ENCODE data around the gene HES4. TPM values are rescaled to one million over a fixed set of nuclear protein-coding genes. Genes with fewer than 3 reads are reported as not detected.

The HES4 gene
- polyA plus RNA-seq, 1 experiment = 0.68 TPM

DNA sequence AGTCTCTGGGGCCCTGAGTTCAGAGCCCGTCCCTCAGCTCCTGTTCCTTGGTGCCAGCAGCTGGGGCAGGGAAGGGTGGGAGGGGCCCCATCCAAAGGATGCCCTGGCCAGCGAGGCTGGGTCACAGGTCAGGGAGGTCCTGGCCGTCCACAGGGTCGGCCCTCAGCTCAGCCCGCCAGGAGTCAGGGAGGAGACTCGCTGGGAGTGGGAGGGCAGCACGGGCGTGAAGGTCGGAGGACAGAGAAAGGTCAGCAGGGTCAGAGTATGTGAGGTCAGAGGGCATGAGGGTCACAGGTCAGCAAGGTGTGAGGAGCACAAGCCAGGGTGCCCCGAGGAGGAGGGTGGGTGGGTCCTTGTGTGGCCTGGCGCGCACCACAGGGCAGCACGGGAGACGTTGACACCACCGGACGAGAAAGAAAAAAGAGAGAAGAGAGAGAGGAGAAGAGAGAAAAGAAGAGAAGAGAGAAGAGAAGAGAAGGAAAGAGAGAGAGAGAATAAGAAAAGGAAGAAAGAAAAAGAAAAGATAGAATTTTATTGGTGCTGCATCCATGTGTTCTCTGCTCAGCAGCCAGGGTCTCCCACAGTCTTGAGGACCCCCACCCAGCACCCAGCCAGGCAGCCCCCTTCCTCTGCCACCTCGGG is 25.1 kb downstream of the HES4 start:
- ChIA-PET CTCF (interaction anchor here (0.6 to 2.2 kb wide), 2 partner anchors 70 to 76 kb away, joined by 3 to 14 read pairs; no protein-coding TSS in a partner anchor), POLR2A (interaction anchor here (2.1 kb wide), 1 partner anchor 8 kb away, joined by 6 read pairs; the partner anchor contains the start of gene PLEKHN1)
- H3K27ac ChIP-seq (ENCODE audit: low read depth, low read length) = no peak overlapping the region
- TF ChIP-seq, protein P1, sequence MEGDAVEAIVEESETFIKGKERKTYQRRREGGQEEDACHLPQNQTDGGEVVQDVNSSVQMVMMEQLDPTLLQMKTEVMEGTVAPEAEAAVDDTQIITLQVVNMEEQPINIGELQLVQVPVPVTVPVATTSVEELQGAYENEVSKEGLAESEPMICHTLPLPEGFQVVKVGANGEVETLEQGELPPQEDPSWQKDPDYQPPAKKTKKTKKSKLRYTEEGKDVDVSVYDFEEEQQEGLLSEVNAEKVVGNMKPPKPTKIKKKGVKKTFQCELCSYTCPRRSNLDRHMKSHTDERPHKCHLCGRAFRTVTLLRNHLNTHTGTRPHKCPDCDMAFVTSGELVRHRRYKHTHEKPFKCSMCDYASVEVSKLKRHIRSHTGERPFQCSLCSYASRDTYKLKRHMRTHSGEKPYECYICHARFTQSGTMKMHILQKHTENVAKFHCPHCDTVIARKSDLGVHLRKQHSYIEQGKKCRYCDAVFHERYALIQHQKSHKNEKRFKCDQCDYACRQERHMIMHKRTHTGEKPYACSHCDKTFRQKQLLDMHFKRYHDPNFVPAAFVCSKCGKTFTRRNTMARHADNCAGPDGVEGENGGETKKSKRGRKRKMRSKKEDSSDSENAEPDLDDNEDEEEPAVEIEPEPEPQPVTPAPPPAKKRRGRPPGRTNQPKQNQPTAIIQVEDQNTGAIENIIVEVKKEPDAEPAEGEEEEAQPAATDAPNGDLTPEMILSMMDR (IDR thresholded peaks at IDR 0.05; ENCODE audit: low read depth, low read length) = no peak
- peaks cover 15% of the 10 kb centered on the region; the same call in 1 of the 2 replicates for H3K9me3 ChIP-seq (ENCODE audit: control insufficient read depth, insufficient read depth, low read length)
- H3K27me3 ChIP-seq (ENCODE audit: control insufficient read depth, insufficient read depth, low read length) = peaks cover 26% of the 10 kb centered on the region
- no peak overlapping the region for H3K4me3 ChIP-seq (ENCODE audit: low read depth, low read length)
- no peak for DNase-seq (ENCODE audit: low read depth, low spot score)

DNA sequence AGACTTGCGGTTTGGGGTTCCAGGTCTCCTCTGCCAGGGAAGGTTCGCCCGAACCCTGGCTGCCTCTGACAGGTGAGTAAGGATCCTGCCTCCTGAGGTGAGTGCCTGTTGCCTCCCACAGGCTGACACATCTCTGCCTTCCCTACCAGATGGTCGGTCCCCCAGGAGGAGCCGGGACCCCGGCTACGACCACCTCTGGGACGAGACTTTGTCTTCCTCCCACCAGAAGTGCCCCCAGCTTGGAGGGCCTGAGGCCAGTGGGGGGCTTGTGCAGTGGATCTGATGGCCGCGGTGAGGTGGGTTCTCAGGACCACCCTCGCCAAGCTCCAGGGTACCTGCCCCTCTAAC is 25.6 kb downstream of the HES4 start:
- TF ChIP-seq, protein P1 (IDR thresholded peaks at IDR 0.05; ENCODE audit: low read depth, low read length) = no peak
- Histone ChIP-seq H3K27ac (ENCODE audit: low read depth, low read length) (no peak overlapping the region), H3K27me3 (ENCODE audit: control insufficient read depth, insufficient read depth, low read length) (peaks cover 26% of the 10 kb centered on the region), H3K4me3 (ENCODE audit: low read depth, low read length) (no peak overlapping the region), H3K9me3 (ENCODE audit: control insufficient read depth, insufficient read depth, low read length) (peaks cover 15% of the 10 kb centered on the region; the same call in 1 of the 2 replicates)
- CTCF ChIA-PET = interaction anchor here (0.6 kb wide), 1 partner anchor 76 kb away, joined by 3 read pairs; no protein-coding TSS in a partner anchor
- POLR2A ChIA-PET = no interaction called here
- DNase-seq (ENCODE audit: low read depth, low spot score) = no peak

DNA sequence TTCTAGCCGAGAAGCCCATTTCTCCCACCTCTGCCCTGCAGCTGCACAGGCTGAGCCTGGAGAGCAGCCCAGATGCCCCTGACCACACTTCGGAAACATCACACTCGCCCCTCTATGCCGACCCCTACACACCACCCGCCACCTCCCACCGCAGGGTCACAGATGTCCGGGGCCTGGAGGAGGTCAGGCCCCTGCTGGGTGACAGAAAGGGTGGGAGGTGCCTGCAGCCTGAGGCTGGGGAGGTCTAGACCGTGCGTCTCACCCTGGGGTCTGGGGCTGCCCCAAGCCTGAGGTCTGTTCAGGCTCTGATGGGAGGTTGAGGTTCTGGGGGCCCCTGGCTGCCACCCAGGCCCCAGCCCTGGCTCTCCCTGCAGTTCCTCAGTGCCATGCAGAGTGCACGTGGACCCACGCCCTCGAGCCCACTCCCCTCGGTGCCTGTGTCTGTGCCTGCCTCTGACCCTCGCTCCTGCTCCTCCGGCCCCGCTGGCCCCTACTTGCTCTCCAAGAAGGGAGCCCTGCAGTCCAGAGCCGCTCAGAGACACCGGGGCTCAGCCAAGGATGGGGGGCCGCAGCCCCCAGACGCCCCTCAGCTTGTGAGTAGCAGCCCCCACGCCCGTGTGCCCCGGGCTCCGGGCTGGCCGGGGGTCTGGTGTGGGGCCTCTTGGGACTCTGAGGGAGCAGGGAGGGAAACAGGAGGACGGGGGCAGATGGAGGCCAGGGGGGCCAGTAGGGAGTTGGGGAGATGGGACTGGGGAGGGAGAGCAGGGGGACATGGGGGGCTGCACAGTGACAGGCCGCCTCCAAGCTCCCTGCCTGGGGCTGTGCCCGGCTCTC is 26.2 kb downstream of the HES4 start:
- ChIA-PET CTCF (no interaction called here), POLR2A (no interaction called here)
- Histone ChIP-seq H3K9me3 (ENCODE audit: control insufficient read depth, insufficient read depth, low read length) (peaks cover 14% of the 10 kb centered on the region; the same call in 1 of the 2 replicates), H3K4me3 (ENCODE audit: low read depth, low read length) (no peak overlapping the region), H3K27me3 (ENCODE audit: control insufficient read depth, insufficient read depth, low read length) (peaks cover 26% of the 10 kb centered on the region), H3K27ac (ENCODE audit: low read depth, low read length) (no peak overlapping the region)
- TF ChIP-seq, protein P1 (IDR thresholded peaks at IDR 0.05; ENCODE audit: low read depth, low read length) = no peak
- DNase-seq (ENCODE audit: low read depth, low spot score) = no peak

DNA sequence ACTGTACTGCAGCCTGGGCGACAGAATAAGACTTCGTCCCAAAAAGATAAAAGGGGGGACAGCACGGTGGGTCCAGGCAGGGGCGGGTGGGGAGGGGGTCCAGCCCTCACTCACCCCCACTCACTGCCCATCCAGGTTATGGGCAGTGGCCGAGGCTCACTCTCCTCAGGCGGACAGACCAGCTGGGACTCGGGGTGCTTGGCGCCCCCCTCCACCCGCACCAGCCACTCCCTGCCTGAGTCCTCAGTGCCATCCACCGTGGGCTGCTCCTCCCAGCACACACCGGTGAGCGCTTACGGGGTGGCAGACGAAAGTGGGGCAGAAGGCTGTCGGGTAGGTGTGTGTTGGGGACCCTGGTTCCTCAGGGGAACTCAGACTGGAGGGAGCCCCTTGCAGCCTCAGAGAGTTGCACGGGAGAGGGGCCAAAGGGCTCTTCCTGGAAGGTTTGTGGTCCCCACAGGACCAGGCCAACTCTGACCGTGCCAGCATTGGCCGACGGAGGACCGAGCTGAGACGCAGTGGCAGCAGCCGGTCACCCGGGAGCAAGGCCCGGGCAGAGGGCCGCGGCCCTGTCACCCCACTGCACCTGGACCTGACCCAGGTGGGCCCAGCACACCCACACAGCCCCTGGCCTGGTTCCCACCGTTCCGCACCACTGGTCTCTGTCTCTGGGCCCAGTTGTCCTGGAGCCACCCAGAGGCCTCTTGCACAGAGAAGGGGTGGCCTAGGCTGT is 27.0 kb downstream of the HES4 start:
- H3K27me3 ChIP-seq (ENCODE audit: control insufficient read depth, insufficient read depth, low read length) = peaks cover 26% of the 10 kb centered on the region
- DNase-seq (ENCODE audit: low read depth, low spot score) = no peak
- H3K4me3 ChIP-seq (ENCODE audit: low read depth, low read length) = no peak overlapping the region
- ChIA-PET CTCF (no interaction called here), POLR2A (no interaction called here)
- H3K27ac ChIP-seq (ENCODE audit: low read depth, low read length) = no peak overlapping the region
- TF ChIP-seq, protein P1 (IDR thresholded peaks at IDR 0.05; ENCODE audit: low read depth, low read length) = no peak
- peaks cover 6% of the 10 kb centered on the region; the same call in 1 of the 2 replicates for H3K9me3 ChIP-seq (ENCODE audit: control insufficient read depth, insufficient read depth, low read length)

All from AG04450 (cell line).